ENCODE data around the gene SLC39A5. TPM values are rescaled to one million over a fixed set of nuclear protein-coding genes. Genes with fewer than 3 reads are reported as not detected.

The SLC39A5 gene
- total RNA-seq, 1 donor from 2014 or later, result not detected

GRCh38 chr12:56253091-56253490 is 23.2 kb downstream of the SLC39A5 start:
- TF ChIP-seq CTCF (IDR thresholded peaks at IDR 0.05), result no peak
- Mint-ChIP-seq H3K36me3 (ENCODE audit: unreplicated experiment) (peaks cover 32% of the 10 kb centered on the region), H3K27me3 (ENCODE audit: unreplicated experiment) (no peaks in the 10 kb centered on the region), H3K9me3 (ENCODE audit: unreplicated experiment) (no peaks in the 10 kb centered on the region), H3K27ac (ENCODE audit: unreplicated experiment) (no peak overlapping the region), H3K4me1 (ENCODE audit: unreplicated experiment) (peaks cover 14% of the 10 kb centered on the region), H3K4me3 (ENCODE audit: unreplicated experiment) (no peak overlapping the region)
- no peak for DNase-seq (ENCODE audit: extremely low spot score, unreplicated experiment)

DNA sequence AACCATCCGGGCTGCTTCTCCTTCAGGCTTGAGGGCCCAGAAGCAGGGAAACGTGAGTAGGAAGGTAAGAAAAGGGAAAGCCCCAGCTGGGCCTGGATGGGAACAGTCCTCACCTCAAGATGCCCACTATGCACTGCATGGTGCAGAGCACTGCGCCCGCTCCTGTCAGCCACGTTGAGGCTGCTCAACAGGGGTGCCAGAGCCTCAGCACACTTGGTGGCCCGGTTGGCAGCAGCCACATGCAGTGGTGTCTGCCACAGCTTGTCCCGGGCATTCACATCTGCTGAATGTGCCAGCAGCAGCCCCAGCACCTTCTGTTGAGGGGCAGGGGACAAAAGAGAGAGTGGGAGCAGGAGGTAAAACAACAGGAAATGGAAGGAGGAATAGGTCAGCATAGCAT is 25.8 kb downstream of the SLC39A5 start:
- Mint-ChIP-seq H3K36me3 (ENCODE audit: unreplicated experiment) (peaks cover 26% of the 10 kb centered on the region), H3K27ac (ENCODE audit: unreplicated experiment) (no peak overlapping the region), H3K9me3 (ENCODE audit: unreplicated experiment) (no peaks in the 10 kb centered on the region), H3K27me3 (ENCODE audit: unreplicated experiment) (no peaks in the 10 kb centered on the region), H3K4me3 (ENCODE audit: unreplicated experiment) (no peak overlapping the region), H3K4me1 (ENCODE audit: unreplicated experiment) (peaks cover 25% of the 10 kb centered on the region)
- DNase-seq (ENCODE audit: extremely low spot score, unreplicated experiment), result no peak
- TF ChIP-seq CTCF (IDR thresholded peaks at IDR 0.05), result no peak

DNA sequence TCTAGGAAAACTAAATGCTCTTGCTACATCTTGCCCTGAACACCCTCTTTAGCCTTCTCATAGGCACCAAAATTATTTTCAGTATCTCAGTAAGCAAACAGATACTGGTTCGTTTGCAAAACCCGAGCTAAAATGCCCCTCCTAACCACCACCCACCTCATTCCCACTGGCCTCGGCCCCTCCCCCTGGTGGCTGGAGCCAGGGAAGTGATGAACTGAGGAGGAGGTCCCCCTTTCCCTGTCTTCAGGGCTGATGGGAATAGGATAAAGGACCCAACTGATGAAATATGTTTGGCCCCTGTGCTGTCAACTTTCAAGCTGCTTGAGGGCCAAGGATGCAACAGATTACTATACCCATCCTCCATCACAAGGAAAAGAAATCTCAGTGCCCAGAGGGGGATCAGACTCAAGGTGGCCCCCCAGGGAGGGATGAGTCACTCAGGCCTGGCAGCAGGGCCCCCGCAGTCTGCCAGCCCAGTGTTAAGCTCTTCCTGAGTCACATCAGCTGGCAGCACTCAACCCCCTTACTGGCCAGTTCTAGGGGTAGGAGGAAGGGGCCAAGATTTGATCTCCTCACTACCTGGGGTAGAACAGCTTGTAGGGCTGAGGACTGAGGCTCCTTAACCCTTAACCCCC is 26.6 kb downstream of the SLC39A5 start:
- TF ChIP-seq CTCF (IDR thresholded peaks at IDR 0.05), result peak; percentile 14
- DNase-seq (ENCODE audit: extremely low spot score, unreplicated experiment), result no peak
- H3K4me3 Mint-ChIP-seq (ENCODE audit: unreplicated experiment), result peak overlapping the region; percentile 93
- H3K9me3 Mint-ChIP-seq (ENCODE audit: unreplicated experiment), result no peaks in the 10 kb centered on the region
- no peaks in the 10 kb centered on the region for H3K27me3 Mint-ChIP-seq (ENCODE audit: unreplicated experiment)
- peak overlapping the region; percentile 87 for H3K27ac Mint-ChIP-seq (ENCODE audit: unreplicated experiment)
- H3K36me3 Mint-ChIP-seq (ENCODE audit: unreplicated experiment), result peaks cover 26% of the 10 kb centered on the region
- H3K4me1 Mint-ChIP-seq (ENCODE audit: unreplicated experiment), result peaks cover 29% of the 10 kb centered on the region

- Mint-ChIP-seq H3K4me3 (ENCODE audit: unreplicated experiment) (peak overlapping the region; percentile 93), H3K36me3 (ENCODE audit: unreplicated experiment) (peaks cover 21% of the 10 kb centered on the region), H3K27me3 (ENCODE audit: unreplicated experiment) (no peaks in the 10 kb centered on the region), H3K27ac (ENCODE audit: unreplicated experiment) (peak overlapping the region; percentile 87), H3K9me3 (ENCODE audit: unreplicated experiment) (no peaks in the 10 kb centered on the region), H3K4me1 (ENCODE audit: unreplicated experiment) (peaks cover 35% of the 10 kb centered on the region)
- TF ChIP-seq CTCF (IDR thresholded peaks at IDR 0.05), result no peak
- DNase-seq (ENCODE audit: extremely low spot score, unreplicated experiment), result no peak
These were observed 27.2 kb downstream of the SLC39A5 start for GRCh38 chr12:56257071-56257470.

GRCh38 chr12:56257491-56258067 is 27.7 kb downstream of the SLC39A5 start:
- H3K27me3 Mint-ChIP-seq (ENCODE audit: unreplicated experiment), result no peaks in the 10 kb centered on the region
- peak overlapping the region; percentile 87 for H3K27ac Mint-ChIP-seq (ENCODE audit: unreplicated experiment)
- no peak for DNase-seq (ENCODE audit: extremely low spot score, unreplicated experiment)
- H3K4me3 Mint-ChIP-seq (ENCODE audit: unreplicated experiment), result peak overlapping the region; percentile 93
- H3K4me1 Mint-ChIP-seq (ENCODE audit: unreplicated experiment), result peaks cover 35% of the 10 kb centered on the region
- TF ChIP-seq CTCF (IDR thresholded peaks at IDR 0.05), result no peak
- H3K9me3 Mint-ChIP-seq (ENCODE audit: unreplicated experiment), result no peaks in the 10 kb centered on the region
- peaks cover 21% of the 10 kb centered on the region for H3K36me3 Mint-ChIP-seq (ENCODE audit: unreplicated experiment)

Data from osteocyte (in vitro differentiated cells).